ENCODE results near the gene RABL3. TPM values are rescaled to one million over a fixed set of nuclear protein-coding genes. Genes with fewer than 3 reads are reported as not detected.

RABL3 gene
- total RNA-seq, 1 experiment from 2014 or later = 14.6 TPM

DNA sequence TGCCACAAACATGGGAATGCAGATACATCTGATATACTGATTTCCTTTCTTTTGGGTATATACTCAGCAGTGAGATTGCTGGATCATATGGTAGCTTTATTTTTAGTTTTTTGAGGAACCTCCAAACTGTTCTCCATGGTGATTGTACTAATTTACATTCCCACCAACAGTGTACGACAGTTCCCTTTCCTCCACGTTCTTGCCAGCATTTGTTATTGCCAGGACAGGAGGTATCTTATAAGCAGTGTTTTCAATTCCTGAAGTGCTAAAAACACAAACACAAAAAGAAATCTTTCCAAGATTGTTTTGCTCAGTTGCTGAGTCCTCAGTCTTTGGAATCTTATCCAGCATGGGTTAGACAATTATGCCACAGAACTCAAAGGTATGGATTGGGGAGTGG lies 13.7 kb upstream of the RABL3 start:
- peaks cover 2% of the 10 kb centered on the region for H3K9me3 Mint-ChIP-seq (ENCODE audit: low read depth, unreplicated experiment)
- intact Hi-C loops (cut with micrococcal nuclease; ENCODE audit: unreplicated experiment) = no loop called here
- CTCF ChIA-PET = no interaction called here
- TF ChIP-seq, protein P1, sequence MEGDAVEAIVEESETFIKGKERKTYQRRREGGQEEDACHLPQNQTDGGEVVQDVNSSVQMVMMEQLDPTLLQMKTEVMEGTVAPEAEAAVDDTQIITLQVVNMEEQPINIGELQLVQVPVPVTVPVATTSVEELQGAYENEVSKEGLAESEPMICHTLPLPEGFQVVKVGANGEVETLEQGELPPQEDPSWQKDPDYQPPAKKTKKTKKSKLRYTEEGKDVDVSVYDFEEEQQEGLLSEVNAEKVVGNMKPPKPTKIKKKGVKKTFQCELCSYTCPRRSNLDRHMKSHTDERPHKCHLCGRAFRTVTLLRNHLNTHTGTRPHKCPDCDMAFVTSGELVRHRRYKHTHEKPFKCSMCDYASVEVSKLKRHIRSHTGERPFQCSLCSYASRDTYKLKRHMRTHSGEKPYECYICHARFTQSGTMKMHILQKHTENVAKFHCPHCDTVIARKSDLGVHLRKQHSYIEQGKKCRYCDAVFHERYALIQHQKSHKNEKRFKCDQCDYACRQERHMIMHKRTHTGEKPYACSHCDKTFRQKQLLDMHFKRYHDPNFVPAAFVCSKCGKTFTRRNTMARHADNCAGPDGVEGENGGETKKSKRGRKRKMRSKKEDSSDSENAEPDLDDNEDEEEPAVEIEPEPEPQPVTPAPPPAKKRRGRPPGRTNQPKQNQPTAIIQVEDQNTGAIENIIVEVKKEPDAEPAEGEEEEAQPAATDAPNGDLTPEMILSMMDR (IDR thresholded peaks at IDR 0.05; ENCODE audit: unreplicated experiment) = no peak
- H3K27me3 Mint-ChIP-seq (ENCODE audit: unreplicated experiment) = no peaks in the 10 kb centered on the region
- H3K27ac Mint-ChIP-seq (ENCODE audit: unreplicated experiment) = no peak overlapping the region
- H3K4me1 Mint-ChIP-seq (ENCODE audit: low read depth, unreplicated experiment) = peaks cover 2% of the 10 kb centered on the region
- H3K4me3 Mint-ChIP-seq (ENCODE audit: low read depth, unreplicated experiment) = no peak overlapping the region
- no peak for DNase-seq
- BruUV-seq (replicated peaks) = no TSS peak
- H3K36me3 Mint-ChIP-seq (ENCODE audit: insufficient read depth, unreplicated experiment) = no peaks in the 10 kb centered on the region

- CTCF ChIA-PET = no interaction called here
- no peak for DNase-seq
- TF ChIP-seq, protein P1 (IDR thresholded peaks at IDR 0.05; ENCODE audit: unreplicated experiment) = no peak
- Mint-ChIP-seq H3K27ac (ENCODE audit: unreplicated experiment) (no peak overlapping the region), H3K4me3 (ENCODE audit: low read depth, unreplicated experiment) (no peak overlapping the region), H3K36me3 (ENCODE audit: insufficient read depth, unreplicated experiment) (no peaks in the 10 kb centered on the region), H3K4me1 (ENCODE audit: low read depth, unreplicated experiment) (no peaks in the 10 kb centered on the region), H3K9me3 (ENCODE audit: low read depth, unreplicated experiment) (no peaks in the 10 kb centered on the region), H3K27me3 (ENCODE audit: unreplicated experiment) (no peaks in the 10 kb centered on the region)
- no TSS peak for BruUV-seq (replicated peaks)
- intact Hi-C loops (cut with micrococcal nuclease; ENCODE audit: unreplicated experiment) = no loop called here
These were observed 11.5 kb upstream of the RABL3 start for GRCh38 chr3:120753810-120754209.

DNA sequence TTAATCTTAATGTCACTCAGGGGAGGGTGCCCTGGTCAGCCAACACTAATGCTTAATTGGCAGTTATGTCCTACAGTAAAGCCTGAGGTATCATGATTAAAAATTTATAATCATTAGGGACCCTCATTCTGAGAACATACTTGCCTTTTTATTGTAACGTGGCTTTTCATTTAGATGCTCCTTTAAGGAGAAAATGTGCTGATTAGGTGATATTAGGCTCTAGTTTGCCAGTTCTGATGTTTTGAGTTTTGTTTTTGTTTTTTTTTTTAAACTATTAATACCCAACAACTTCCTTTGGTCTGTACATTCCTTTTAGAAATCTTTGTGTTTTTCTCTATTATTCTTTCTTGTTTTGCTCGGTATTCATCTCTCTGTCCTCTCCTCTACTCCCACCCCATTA lies 10.5 kb upstream of the RABL3 start:
- DNase-seq = no peak
- BruUV-seq (replicated peaks) = no TSS peak
- no peak overlapping the region for H3K27ac Mint-ChIP-seq (ENCODE audit: unreplicated experiment)
- intact Hi-C loops (cut with micrococcal nuclease; ENCODE audit: unreplicated experiment) = no loop called here
- no peaks in the 10 kb centered on the region for H3K36me3 Mint-ChIP-seq (ENCODE audit: insufficient read depth, unreplicated experiment)
- CTCF ChIA-PET = no interaction called here
- no peaks in the 10 kb centered on the region for H3K27me3 Mint-ChIP-seq (ENCODE audit: unreplicated experiment)
- H3K9me3 Mint-ChIP-seq (ENCODE audit: low read depth, unreplicated experiment) = no peaks in the 10 kb centered on the region
- H3K4me1 Mint-ChIP-seq (ENCODE audit: low read depth, unreplicated experiment) = no peaks in the 10 kb centered on the region
- TF ChIP-seq, protein P1 (IDR thresholded peaks at IDR 0.05; ENCODE audit: unreplicated experiment) = no peak
- no peak overlapping the region for H3K4me3 Mint-ChIP-seq (ENCODE audit: low read depth, unreplicated experiment)

DNA sequence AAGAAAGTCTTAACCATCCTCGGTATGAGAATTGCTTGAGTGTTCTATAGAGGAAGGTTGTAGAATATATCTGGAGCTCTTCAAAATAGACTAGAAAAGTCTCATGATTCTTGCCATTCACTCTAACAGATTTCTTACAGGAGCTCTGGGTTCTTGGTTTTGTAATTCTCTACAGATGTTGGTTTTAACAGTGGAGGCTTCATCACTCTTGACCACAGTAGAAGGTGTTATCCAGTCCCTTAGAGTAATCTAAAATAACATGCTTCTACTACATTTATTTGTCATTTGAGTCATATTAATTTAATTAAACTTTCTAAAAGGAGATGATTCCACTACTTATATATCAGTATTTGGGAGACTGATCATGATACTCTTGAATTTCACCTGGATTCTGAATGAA lies 9.9 kb upstream of the RABL3 start:
- no peak for DNase-seq
- CTCF ChIA-PET = no interaction called here
- no peaks in the 10 kb centered on the region for H3K27me3 Mint-ChIP-seq (ENCODE audit: unreplicated experiment)
- no peaks in the 10 kb centered on the region for H3K36me3 Mint-ChIP-seq (ENCODE audit: insufficient read depth, unreplicated experiment)
- no peak overlapping the region for H3K4me3 Mint-ChIP-seq (ENCODE audit: low read depth, unreplicated experiment)
- intact Hi-C loops (cut with micrococcal nuclease; ENCODE audit: unreplicated experiment) = no loop called here
- TF ChIP-seq, protein P1 (IDR thresholded peaks at IDR 0.05; ENCODE audit: unreplicated experiment) = no peak
- no peaks in the 10 kb centered on the region for H3K9me3 Mint-ChIP-seq (ENCODE audit: low read depth, unreplicated experiment)
- H3K4me1 Mint-ChIP-seq (ENCODE audit: low read depth, unreplicated experiment) = no peaks in the 10 kb centered on the region
- no peak overlapping the region for H3K27ac Mint-ChIP-seq (ENCODE audit: unreplicated experiment)
- BruUV-seq (replicated peaks) = no TSS peak

DNA sequence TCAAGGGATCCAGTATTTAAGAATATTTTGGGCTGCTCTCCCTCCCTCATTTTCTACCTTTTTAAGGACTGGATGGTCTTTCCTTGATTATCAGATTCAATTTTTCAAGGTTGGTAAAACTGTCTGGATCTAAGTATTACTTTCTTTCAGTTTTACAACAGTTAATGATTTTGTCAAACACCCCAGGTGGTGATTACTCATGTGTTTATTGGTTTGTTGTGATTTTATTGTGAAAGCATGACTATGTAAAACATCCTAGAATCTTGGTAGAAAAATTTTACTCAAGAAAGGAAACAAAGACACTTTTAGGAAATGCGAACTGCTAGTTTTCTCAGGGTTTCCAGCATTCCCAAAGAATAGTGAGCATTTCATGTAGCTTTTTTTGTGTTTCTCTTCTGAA lies 7.5 kb upstream of the RABL3 start:
- Mint-ChIP-seq H3K9me3 (ENCODE audit: low read depth, unreplicated experiment) (no peaks in the 10 kb centered on the region), H3K4me1 (ENCODE audit: low read depth, unreplicated experiment) (peaks cover 1% of the 10 kb centered on the region), H3K27me3 (ENCODE audit: unreplicated experiment) (no peaks in the 10 kb centered on the region), H3K27ac (ENCODE audit: unreplicated experiment) (no peak overlapping the region), H3K4me3 (ENCODE audit: low read depth, unreplicated experiment) (no peak overlapping the region), H3K36me3 (ENCODE audit: insufficient read depth, unreplicated experiment) (no peaks in the 10 kb centered on the region)
- TF ChIP-seq, protein P1 (IDR thresholded peaks at IDR 0.05; ENCODE audit: unreplicated experiment) = no peak
- no peak for DNase-seq
- CTCF ChIA-PET = no interaction called here
- intact Hi-C loops (cut with micrococcal nuclease; ENCODE audit: unreplicated experiment) = no loop called here
- BruUV-seq (replicated peaks) = no TSS peak

Data from Calu3 (cell line).